Karpas-422 (cell line): ENCODE data around the gene CCDC86. TPM values are rescaled to one million over a fixed set of nuclear protein-coding genes. Genes with fewer than 3 reads are reported as not detected.

ENCODE experiments used
- DNase-seq: peaks from one replicate; pipeline ENCODE4 v3.0.0-alpha.2; 2015
- H2AFZ ChIP-seq: fragments of 200-600 bp; sonication (generic); 2 replicates; pipeline ENCODE4 v1.6.1; 2014; ENCODE audit warnings: antibody characterized with exemption, low read length, mixed read lengths
- H3K27ac ChIP-seq: fragments of 200-600 bp; sonication (generic); 2 replicates; pipeline ENCODE4 v1.5.1; 2014; ENCODE audit warnings: mild to moderate bottlenecking, low read length, moderate library complexity
- H3K27me3 ChIP-seq: fragments of 200-600 bp; sonication (generic); 2 replicates; pipeline ENCODE4 v1.6.1; 2014; ENCODE audit warnings: low read length, mixed read lengths
- H3K36me3 ChIP-seq: fragments of 200-600 bp; sonication (generic); 2 replicates; pipeline ENCODE4 v1.6.1; 2014; ENCODE audit warnings: low read length, mixed read lengths; ENCODE audit not compliant: insufficient read depth
- H3K4me1 ChIP-seq: fragments of 200-600 bp; sonication (generic); 2 replicates; pipeline ENCODE4 v1.6.1; 2014; ENCODE audit warnings: mild to moderate bottlenecking, low read length, mixed read lengths
- H3K4me2 ChIP-seq: fragments of 200-600 bp; sonication (generic); 2 replicates; pipeline ENCODE4 v1.6.1; 2014; ENCODE audit warnings: low read length, low read depth, mild to moderate bottlenecking; ENCODE audit not compliant: poor library complexity, severe bottlenecking
- H3K4me3 ChIP-seq: fragments of 200-600 bp; sonication (generic); 2 replicates; pipeline ENCODE4 v1.5.1; 2014; ENCODE audit warnings: mild to moderate bottlenecking, antibody characterized with exemption, low read length, mixed read lengths
- H3K79me2 ChIP-seq: fragments of 200-600 bp; sonication (generic); 2 replicates; pipeline ENCODE4 v1.6.1; 2014; ENCODE audit warnings: mild to moderate bottlenecking, low read length, mixed read lengths
- H3K9ac ChIP-seq: fragments of 200-600 bp; sonication (generic); 2 replicates; pipeline ENCODE4 v1.6.0; 2014; ENCODE audit warnings: low read length
- H3K9me2 ChIP-seq: fragments of 200-600 bp; sonication (generic), shearing (Covaris generic); replicated peaks from 2 replicates; pipeline ENCODE4 v1.6.0; 2014; ENCODE audit warnings: mild to moderate bottlenecking, low read length, moderate library complexity; ENCODE audit not compliant: insufficient read depth
- H3K9me3 ChIP-seq: fragments of 300-700, 200-600 bp; sonication (generic); 2 replicates; pipeline ENCODE4 v1.6.1; 2014; ENCODE audit warnings: low read length, mixed read lengths
- H4K20me1 ChIP-seq: fragments of 200-600 bp; sonication (generic); 2 replicates; pipeline ENCODE4 v1.6.1; 2014; ENCODE audit warnings: mild to moderate bottlenecking, antibody characterized with exemption, low read length, low read depth; ENCODE audit not compliant: insufficient read depth
- total RNA-seq: library from RNA; depleted of rRNA; stranded (reverse); fragments of >200 nt; shearing (Covaris generic); gene quantifications from 2 replicates; pipeline ENCODE4 v1.2.3, GENCODE V29; 2014; ENCODE audit warnings: low replicate concordance

CCDC86 gene
- total RNA-seq, 1 experiment from 2014 or later: 10.4 TPM

GRCh38 chr11:60872124-60872960 is 30.4 kb downstream of the CCDC86 start:
- H4K20me1 ChIP-seq: no peaks in the 10 kb centered on the region
- no peak for DNase-seq

GRCh38 chr11:60872961-60873524 is 31.1 kb downstream of the CCDC86 start:
- no peak overlapping the region for H2AFZ ChIP-seq
- peaks cover 4% of the 10 kb centered on the region; the same call in 1 of the 2 replicates for H3K36me3 ChIP-seq
- no peak overlapping the region for H3K4me3 ChIP-seq
- no peaks in the 10 kb centered on the region for H3K9me3 ChIP-seq
- no peaks in the 10 kb centered on the region for H4K20me1 ChIP-seq
- no peak overlapping the region for H3K27ac ChIP-seq
- no peak overlapping the region for H3K4me2 ChIP-seq
- no peaks in the 10 kb centered on the region for H3K79me2 ChIP-seq
- no peak overlapping the region for H3K9ac ChIP-seq
- DNase-seq: no peak
- H3K27me3 ChIP-seq: no peaks in the 10 kb centered on the region
- H3K9me2 ChIP-seq: no peaks in the 10 kb centered on the region
- no peaks in the 10 kb centered on the region for H3K4me1 ChIP-seq

More at GRCh38 chr11:60872124-60872960, 30.4 kb downstream of the CCDC86 start:
- no peak overlapping the region for H2AFZ ChIP-seq
- no peak overlapping the region for H3K4me3 ChIP-seq
- H3K4me2 ChIP-seq: no peak overlapping the region
- no peaks in the 10 kb centered on the region for H3K4me1 ChIP-seq
- H3K27ac ChIP-seq: no peak overlapping the region
- no peaks in the 10 kb centered on the region for H3K9me2 ChIP-seq
- no peaks in the 10 kb centered on the region for H3K79me2 ChIP-seq
- H3K9me3 ChIP-seq: no peaks in the 10 kb centered on the region
- H3K27me3 ChIP-seq: no peaks in the 10 kb centered on the region
- H3K36me3 ChIP-seq: no peaks in the 10 kb centered on the region
- no peak overlapping the region for H3K9ac ChIP-seq

GRCh38 chr11:60873533-60873932 is 31.6 kb downstream of the CCDC86 start:
- Histone ChIP-seq H3K4me3 (no peak overlapping the region), H2AFZ (no peak overlapping the region), H3K27me3 (no peaks in the 10 kb centered on the region), H3K27ac (no peak overlapping the region), H3K4me2 (no peak overlapping the region), H3K79me2 (no peaks in the 10 kb centered on the region), H3K36me3 (peaks cover 6% of the 10 kb centered on the region; the same call in 1 of the 2 replicates), H3K9me3 (no peaks in the 10 kb centered on the region), H3K4me1 (no peaks in the 10 kb centered on the region), H3K9me2 (no peaks in the 10 kb centered on the region), H3K9ac (no peak overlapping the region), H4K20me1 (no peaks in the 10 kb centered on the region)
- DNase-seq: no peak

- Histone ChIP-seq H3K4me3 (no peak overlapping the region), H3K9me2 (no peaks in the 10 kb centered on the region)
These were observed 32.8 kb downstream of the CCDC86 start for GRCh38 chr11:60874421-60875365.

GRCh38 chr11:60875366-60876167 is 33.7 kb downstream of the CCDC86 start:
- Histone ChIP-seq H3K79me2 (no peaks in the 10 kb centered on the region), H2AFZ (no peak overlapping the region), H3K4me2 (no peak overlapping the region), H3K9me3 (no peaks in the 10 kb centered on the region), H3K9me2 (no peaks in the 10 kb centered on the region), H3K9ac (no peak overlapping the region), H3K4me3 (no peak overlapping the region), H3K27ac (no peak overlapping the region), H4K20me1 (no peaks in the 10 kb centered on the region), H3K36me3 (peaks cover 6% of the 10 kb centered on the region; the same call in 1 of the 2 replicates), H3K4me1 (no peaks in the 10 kb centered on the region), H3K27me3 (no peaks in the 10 kb centered on the region)
- DNase-seq: peak; percentile 36

More at GRCh38 chr11:60874421-60875365, 32.8 kb downstream of the CCDC86 start:
- H3K27ac ChIP-seq: no peak overlapping the region
- DNase-seq: no peak
- H3K79me2 ChIP-seq: no peaks in the 10 kb centered on the region
- H3K9ac ChIP-seq: no peak overlapping the region
- H4K20me1 ChIP-seq: no peaks in the 10 kb centered on the region
- no peak overlapping the region for H3K4me2 ChIP-seq
- no peaks in the 10 kb centered on the region for H3K27me3 ChIP-seq
- H3K4me1 ChIP-seq: no peaks in the 10 kb centered on the region
- no peak overlapping the region for H2AFZ ChIP-seq
- peaks cover 6% of the 10 kb centered on the region; the same call in 1 of the 2 replicates for H3K36me3 ChIP-seq
- H3K9me3 ChIP-seq: no peaks in the 10 kb centered on the region

GRCh38 chr11:60876168-60876485 is 34.2 kb downstream of the CCDC86 start:
- no peak for DNase-seq
- H3K9me3 ChIP-seq: no peaks in the 10 kb centered on the region
- no peak overlapping the region for H3K4me3 ChIP-seq
- H3K4me1 ChIP-seq: no peaks in the 10 kb centered on the region
- H2AFZ ChIP-seq: no peak overlapping the region
- H3K9me2 ChIP-seq: no peaks in the 10 kb centered on the region
- no peaks in the 10 kb centered on the region for H3K79me2 ChIP-seq
- no peak overlapping the region for H3K4me2 ChIP-seq
- no peaks in the 10 kb centered on the region for H3K27me3 ChIP-seq
- no peak overlapping the region for H3K27ac ChIP-seq
- H4K20me1 ChIP-seq: no peaks in the 10 kb centered on the region
- H3K36me3 ChIP-seq: peaks cover 10% of the 10 kb centered on the region; the same call in 1 of the 2 replicates
- no peak overlapping the region for H3K9ac ChIP-seq

- no peaks in the 10 kb centered on the region for H3K79me2 ChIP-seq
- H3K27ac ChIP-seq: no peak overlapping the region
- no peak for DNase-seq
- no peak overlapping the region for H2AFZ ChIP-seq
- H3K4me1 ChIP-seq: no peaks in the 10 kb centered on the region
- no peak overlapping the region for H3K4me2 ChIP-seq
- peaks cover 10% of the 10 kb centered on the region; the same call in 1 of the 2 replicates for H3K36me3 ChIP-seq
- no peaks in the 10 kb centered on the region for H3K9me2 ChIP-seq
- H3K9me3 ChIP-seq: no peaks in the 10 kb centered on the region
- no peak overlapping the region for H3K9ac ChIP-seq
- no peak overlapping the region for H3K4me3 ChIP-seq
- no peaks in the 10 kb centered on the region for H3K27me3 ChIP-seq
- H4K20me1 ChIP-seq: no peaks in the 10 kb centered on the region
These were observed 36.6 kb downstream of the CCDC86 start for GRCh38 chr11:60878245-60879101.
